CD4-positive, alpha-beta memory T cell (primary cell): Measurements from ENCODE around the gene MUC6. TPM values are rescaled to one million over a fixed set of nuclear protein-coding genes. Genes with fewer than 3 reads are reported as not detected.
A peak's percentile ranks its signal among the peaks of the same experiment; 100 is the strongest.

Experiments
- CTCF ChIA-PET: fragments of 350-600 bp; sonication (Branson Sonifier 250); formaldehyde crosslinking; loops from one replicate; lab custom pipeline; 2021; ENCODE audit warnings: inconsistent platforms; ENCODE audit not compliant: partially characterized antibody; lab: Charles Lee
- POLR2A ChIA-PET: fragments of 350-600 bp; sonication (Branson Sonifier 250); formaldehyde crosslinking; loops from one replicate; lab custom pipeline; 2021; ENCODE audit not compliant: partially characterized antibody; lab: Charles Lee
- DNase-seq, 5 donors: peaks; one replicate each; pipeline versions ENCODE4 v3.0.0 to v3.0.0-alpha.2; 2020 to 2022; ENCODE audit warnings: mixed read lengths in 1 of 5
- H3K27ac ChIP-seq: one replicate; pipeline ENCODE4 v1.7.0; 2013; ENCODE audit warnings: low read depth, low read length
- H3K27me3 ChIP-seq: 2 replicates; pipeline ENCODE4 v1.7.0; 2013; ENCODE audit warnings: mild to moderate bottlenecking, low read length, moderate library complexity; ENCODE audit not compliant: insufficient read depth
- H3K36me3 ChIP-seq: 2 replicates; pipeline ENCODE4 v1.7.0; 2013; ENCODE audit warnings: mild to moderate bottlenecking, low read length, moderate library complexity; ENCODE audit not compliant: insufficient read depth
- H3K4me1 ChIP-seq: 2 replicates; pipeline ENCODE4 v1.7.0; 2013; ENCODE audit warnings: mild to moderate bottlenecking, low read length, moderate library complexity; ENCODE audit not compliant: insufficient read depth
- H3K4me3 ChIP-seq, 2 donors: one replicate each; pipeline ENCODE4 v1.7.0; 2013; ENCODE audit warnings: low read length in 2 of 2, mild to moderate bottlenecking in 1 of 2
- H3K9me3 ChIP-seq, 2 donors: one replicate each; pipeline ENCODE4 v1.7.0; 2013; ENCODE audit warnings: low read length in 2 of 2, control low read depth in 1 of 2; ENCODE audit not compliant: control insufficient read depth in 1 of 2
- H3K27ac Mint-ChIP-seq, 7 donors: one replicate each; pipeline ENCODE4 v1.8.0; 2020 to 2021; ENCODE audit warnings: mixed read lengths in 7 of 7, mild to moderate bottlenecking in 6 of 7, inconsistent platforms in 3 of 7, moderate library complexity in 3 of 7
- H3K27me3 Mint-ChIP-seq, 2 donors: one replicate each; pipeline ENCODE4 v1.8.0; 2020 to 2021; ENCODE audit warnings: mixed read lengths in 2 of 2
- H3K36me3 Mint-ChIP-seq, 2 donors: one replicate each; pipeline ENCODE4 v1.8.0; 2020 to 2021; ENCODE audit warnings: mixed read lengths in 2 of 2, inconsistent platforms in 1 of 2, mild to moderate bottlenecking in 1 of 2
- H3K4me1 Mint-ChIP-seq, 4 donors: one replicate each; pipeline ENCODE4 v1.8.0; 2020 to 2021; ENCODE audit warnings: mixed read lengths in 4 of 4, mild to moderate bottlenecking in 1 of 4
- H3K4me3 Mint-ChIP-seq, 8 donors: one replicate each; pipeline ENCODE4 v1.8.0; 2020 to 2021; ENCODE audit warnings: mixed read lengths in 8 of 8, mild to moderate bottlenecking in 7 of 8, moderate library complexity in 6 of 8, inconsistent platforms in 3 of 8
- H3K9me3 Mint-ChIP-seq, 8 donors: one replicate each; pipeline ENCODE4 v1.8.0; 2020 to 2021; ENCODE audit warnings: mixed read lengths in 8 of 8, mild to moderate bottlenecking in 5 of 8, inconsistent platforms in 3 of 8, moderate library complexity in 1 of 8
- intact Hi-C: fragments of 100-400 bp; cut with micrococcal nuclease; formaldehyde crosslinking; loops from one replicate; pipeline ENCODE4 v1.15.1; 2023
- polyA plus RNA-seq, 2 donors: library from polyadenylated mRNA; unstranded; fragments of 300-500 nt; fragmentation: Illumina TruSeq; gene quantifications; one replicate each; pipeline ENCODE4 v1.2.3, GENCODE V29; 2021
- total RNA-seq, 2 experiments: library from RNA; stranded (reverse); gene quantifications; one replicate each; pipeline ENCODE4 v1.2.3, GENCODE V29; 2021

MUC6 gene
- total and polyA plus RNA-seq, 4 experiments from 2014 or later: 0.13 TPM; not detected in 3

DNA sequence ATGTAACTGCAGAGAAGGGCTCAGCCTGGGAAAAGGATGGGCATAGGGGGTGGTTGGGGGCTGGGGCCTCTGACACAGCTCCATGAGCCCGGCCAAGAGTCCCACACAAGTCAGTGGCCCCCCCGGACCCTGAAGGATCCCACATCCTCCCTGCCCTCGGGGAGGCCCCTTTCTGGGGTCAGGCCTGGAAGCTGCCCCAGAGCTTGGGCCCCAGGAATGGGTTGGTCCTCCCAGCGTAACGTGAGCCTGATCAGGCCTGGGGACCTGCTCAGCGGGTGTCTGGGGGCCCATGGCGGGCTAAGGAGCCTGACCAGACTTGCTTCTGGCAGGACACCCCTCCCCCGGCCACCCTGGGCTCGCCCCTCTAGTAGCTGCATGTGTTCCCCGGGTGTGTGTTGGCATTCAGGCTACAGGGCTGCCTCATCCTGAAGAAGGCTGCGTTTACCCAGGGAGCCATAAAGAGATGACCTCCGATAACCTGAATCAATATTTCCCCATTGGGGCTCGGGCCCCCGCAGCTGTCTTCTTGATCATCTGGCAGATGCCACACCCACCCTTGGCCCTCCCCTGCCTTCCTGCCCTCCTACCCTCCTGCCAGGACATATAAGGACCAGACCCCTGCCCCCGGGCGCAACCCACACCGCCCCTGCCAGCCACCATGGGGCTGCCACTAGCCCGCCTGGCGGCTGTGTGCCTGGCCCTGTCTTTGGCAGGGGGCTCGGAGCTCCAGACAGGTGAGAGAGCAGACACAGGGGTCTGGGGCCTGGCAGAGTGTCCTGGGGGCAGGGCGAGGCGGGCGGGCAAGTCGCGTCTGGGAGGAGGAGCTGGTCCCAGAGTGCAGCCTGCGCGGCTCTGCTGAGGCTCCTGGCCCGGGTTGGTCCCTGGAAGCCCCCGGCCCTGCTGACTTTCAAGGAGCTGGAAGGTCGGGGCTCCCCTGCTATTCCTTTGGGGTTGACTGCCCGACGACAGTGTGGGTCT lies 38.0 kb upstream of the MUC6 start, which contains the start of gene MUC2:
MUC2 (plus strand) TSS at position 631 of the 978 bp plus-strand sequence.
- Mint-ChIP-seq H3K4me1 (no peaks in the 10 kb centered on the region), H3K27ac (no peak within 1 kb of the TSS), H3K36me3 (no peaks in the 10 kb centered on the region), H3K27me3 (peaks cover 1% of the 10 kb centered on the region in 2 donors), H3K9me3 (peaks cover 0 to 3% (median 0%) of the 10 kb centered on the region in 8 donors), H3K4me3 (peak within 1 kb of the TSS in 1 of 8 donors; percentile 51)
- POLR2A ChIA-PET: no interaction called here
- Histone ChIP-seq H3K4me3 (no peak within 1 kb of the TSS), H3K36me3 (no peaks in the 10 kb centered on the region), H3K4me1 (no peaks in the 10 kb centered on the region), H3K27me3 (no peaks in the 10 kb centered on the region), H3K9me3 (no peaks in the 10 kb centered on the region), H3K27ac (no peak within 1 kb of the TSS)
- no peak for DNase-seq
- intact Hi-C loops: no loop called here
- CTCF ChIA-PET: no interaction called here

DNA sequence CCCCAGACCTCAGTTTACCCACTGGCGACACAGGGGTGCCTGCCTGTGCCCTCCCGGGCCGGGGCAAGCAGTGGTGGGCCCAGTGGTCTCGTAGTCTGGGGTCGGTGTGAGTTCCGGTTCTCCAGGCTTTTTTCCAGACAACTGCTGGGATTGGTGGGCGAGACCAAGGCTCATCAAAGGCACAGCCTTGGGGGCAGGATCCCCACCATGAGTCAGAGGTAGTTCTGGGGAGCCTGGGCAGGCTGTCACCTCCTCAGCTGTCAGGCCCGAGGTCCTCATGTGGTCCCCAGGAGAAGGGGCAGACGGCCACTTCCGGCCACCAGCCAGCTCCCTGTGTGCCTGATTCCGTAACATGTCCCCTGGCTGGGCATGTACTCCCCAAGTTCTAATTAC lies 37.3 kb upstream of the MUC6 start:
- Mint-ChIP-seq H3K36me3 (no peaks in the 10 kb centered on the region), H3K4me3 (no peak overlapping the region), H3K27me3 (peaks cover 1% of the 10 kb centered on the region in 2 donors), H3K27ac (no peak overlapping the region), H3K4me1 (no peaks in the 10 kb centered on the region), H3K9me3 (peaks cover 0 to 3% (median 0%) of the 10 kb centered on the region in 8 donors)
- intact Hi-C loops: no loop called here
- no peak for DNase-seq
- no peaks in the 10 kb centered on the region for H3K27me3 ChIP-seq
- H3K36me3 ChIP-seq: no peaks in the 10 kb centered on the region
- POLR2A ChIA-PET: no interaction called here
- no peaks in the 10 kb centered on the region for H3K9me3 ChIP-seq
- no peaks in the 10 kb centered on the region for H3K4me1 ChIP-seq
- H3K27ac ChIP-seq: no peak overlapping the region
- H3K4me3 ChIP-seq: no peak overlapping the region
- CTCF ChIA-PET: no interaction called here

DNA sequence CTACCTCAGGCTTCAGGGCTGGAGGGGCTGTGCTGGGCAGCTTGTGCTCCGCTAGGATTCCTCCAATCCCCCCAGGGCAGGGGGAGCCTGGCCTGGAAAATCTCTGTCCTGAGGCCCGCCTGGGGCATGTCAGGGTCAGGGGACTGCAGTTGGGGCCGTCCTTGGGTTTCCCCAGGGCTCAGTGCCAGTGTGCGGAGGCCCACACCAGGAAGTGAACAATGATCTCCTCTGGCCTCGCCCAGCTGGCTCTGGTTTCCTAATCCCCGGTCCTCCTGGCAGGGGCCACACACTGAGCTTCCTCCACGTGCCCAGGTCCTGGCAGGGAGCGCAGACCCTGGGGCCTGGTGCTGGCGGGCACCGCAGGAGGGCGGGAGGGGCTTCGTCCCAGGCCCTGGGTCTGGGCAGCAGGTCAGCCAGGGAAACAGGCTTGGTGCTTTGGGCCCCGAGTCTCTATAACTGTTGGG lies 36.8 kb upstream of the MUC6 start:
- Mint-ChIP-seq H3K27me3 (peaks cover 1% of the 10 kb centered on the region in 2 donors), H3K9me3 (peaks cover 0 to 3% (median 0%) of the 10 kb centered on the region in 8 donors), H3K4me1 (no peaks in the 10 kb centered on the region), H3K36me3 (no peaks in the 10 kb centered on the region), H3K4me3 (no peak overlapping the region), H3K27ac (no peak overlapping the region)
- Histone ChIP-seq H3K4me1 (no peaks in the 10 kb centered on the region), H3K27ac (no peak overlapping the region), H3K27me3 (no peaks in the 10 kb centered on the region), H3K4me3 (no peak overlapping the region), H3K36me3 (no peaks in the 10 kb centered on the region), H3K9me3 (no peaks in the 10 kb centered on the region)
- DNase-seq: no peak
- CTCF ChIA-PET: no interaction called here
- intact Hi-C loops: no loop called here
- POLR2A ChIA-PET: no interaction called here

DNA sequence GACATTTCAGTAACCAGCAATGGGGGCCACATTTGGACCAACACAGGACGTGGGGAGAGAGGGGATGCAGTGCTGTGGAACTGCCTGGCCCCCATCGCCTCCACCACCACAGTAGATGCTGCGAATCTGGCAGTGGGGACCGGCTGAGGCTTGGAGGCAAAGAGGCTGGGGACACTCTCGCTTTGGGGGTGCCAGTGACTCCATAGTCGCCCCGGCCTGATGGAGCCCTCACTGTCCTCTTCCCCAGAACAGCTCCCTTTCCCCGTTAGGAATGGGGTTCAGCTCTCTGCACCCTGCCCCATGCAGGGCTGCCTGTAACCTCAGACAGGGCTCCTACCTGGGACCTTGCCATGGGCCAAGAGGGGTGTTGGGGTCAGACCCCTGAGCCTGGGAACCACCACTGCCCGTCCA lies 36.3 kb upstream of the MUC6 start:
- Histone ChIP-seq H3K36me3 (no peaks in the 10 kb centered on the region), H3K4me1 (no peaks in the 10 kb centered on the region), H3K4me3 (no peak overlapping the region), H3K27ac (no peak overlapping the region), H3K9me3 (no peaks in the 10 kb centered on the region), H3K27me3 (no peaks in the 10 kb centered on the region)
- POLR2A ChIA-PET: no interaction called here
- intact Hi-C loops: no loop called here
- DNase-seq: no peak
- H3K36me3 Mint-ChIP-seq: no peaks in the 10 kb centered on the region
- H3K4me1 Mint-ChIP-seq: no peaks in the 10 kb centered on the region
- H3K27ac Mint-ChIP-seq: no peak overlapping the region
- H3K27me3 Mint-ChIP-seq: peaks cover 1 to 3% of the 10 kb centered on the region in 2 donors
- CTCF ChIA-PET: no interaction called here
- peaks cover 0 to 3% (median 0%) of the 10 kb centered on the region in 8 donors for H3K9me3 Mint-ChIP-seq
- H3K4me3 Mint-ChIP-seq: no peak overlapping the region

DNA sequence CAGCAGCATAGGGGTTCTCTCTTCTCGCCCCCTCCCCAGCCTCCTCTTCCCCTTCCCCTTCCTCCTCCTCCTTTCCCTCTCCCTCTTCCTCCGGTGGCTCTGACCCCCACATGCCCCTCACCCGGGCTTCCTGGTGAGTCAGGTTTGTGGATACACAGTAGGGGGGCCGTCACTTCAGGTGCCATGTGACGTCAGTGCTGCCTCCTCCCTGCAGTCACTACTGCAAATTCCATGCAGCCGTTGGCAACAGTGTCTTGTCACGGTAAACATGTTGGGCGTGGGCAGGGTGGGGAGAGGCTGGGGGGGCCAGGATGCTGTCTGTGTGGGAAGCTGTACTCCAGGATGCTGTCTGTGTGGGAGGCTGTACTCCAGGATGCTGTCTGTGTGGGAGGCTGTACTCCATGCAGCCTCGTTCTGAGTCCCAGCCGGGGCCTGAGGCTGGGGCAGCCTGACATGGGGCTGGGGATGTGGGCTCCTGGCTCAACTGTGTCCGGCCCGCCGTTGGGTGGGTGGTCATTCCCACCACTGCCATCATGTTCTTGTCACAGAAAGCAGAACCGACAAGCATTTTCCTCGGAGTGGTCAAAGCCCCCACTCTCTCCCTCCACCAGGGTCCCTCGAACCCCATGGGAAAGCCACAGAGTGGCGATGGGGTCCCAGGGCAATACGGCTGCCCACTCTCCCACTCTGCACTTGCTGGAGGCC lies 35.8 kb upstream of the MUC6 start:
- CTCF ChIA-PET: no interaction called here
- intact Hi-C loops: no loop called here
- Histone ChIP-seq H3K4me1 (no peaks in the 10 kb centered on the region), H3K4me3 (no peak overlapping the region), H3K9me3 (no peaks in the 10 kb centered on the region), H3K27me3 (no peaks in the 10 kb centered on the region), H3K27ac (no peak overlapping the region), H3K36me3 (no peaks in the 10 kb centered on the region)
- no peak overlapping the region for H3K27ac Mint-ChIP-seq
- H3K4me3 Mint-ChIP-seq: no peak overlapping the region
- H3K9me3 Mint-ChIP-seq: peaks cover 0 to 3% (median 0%) of the 10 kb centered on the region in 8 donors
- no peak for DNase-seq
- POLR2A ChIA-PET: no interaction called here
- H3K27me3 Mint-ChIP-seq: peaks cover 1 to 3% of the 10 kb centered on the region in 2 donors
- no peaks in the 10 kb centered on the region for H3K36me3 Mint-ChIP-seq
- no peaks in the 10 kb centered on the region for H3K4me1 Mint-ChIP-seq

DNA sequence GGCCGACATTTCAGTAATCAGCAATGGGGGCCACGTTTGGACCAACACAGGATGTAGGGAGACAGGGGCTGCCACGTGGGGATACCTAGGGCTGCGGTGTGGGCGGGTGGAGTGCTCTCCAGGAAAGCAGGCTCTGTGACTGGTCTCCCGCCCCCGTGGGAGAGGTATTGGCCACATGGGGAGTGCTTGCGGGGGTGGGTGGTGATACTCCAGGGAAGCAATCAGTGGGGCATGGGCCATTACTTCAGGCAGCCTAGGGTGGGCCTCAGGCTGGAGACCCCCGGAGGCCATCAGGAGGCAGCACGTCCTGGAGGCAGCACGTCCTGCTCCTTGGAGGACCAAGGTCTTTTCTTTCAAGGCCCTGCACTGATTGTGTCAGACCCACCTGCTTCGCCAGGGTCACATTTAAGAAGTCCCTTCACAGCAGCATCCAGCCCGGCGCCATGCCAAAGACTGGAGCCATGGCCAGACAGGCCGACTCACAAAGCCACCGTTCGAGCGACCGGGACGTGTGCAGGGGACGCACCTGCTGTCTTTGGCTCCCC lies 35.1 kb upstream of the MUC6 start:
- H3K36me3 ChIP-seq: no peaks in the 10 kb centered on the region
- ChIA-PET POLR2A (no interaction called here), CTCF (no interaction called here)
- H3K36me3 Mint-ChIP-seq: no peaks in the 10 kb centered on the region
- no peak for DNase-seq
- intact Hi-C loops: no loop called here
- no peak overlapping the region for H3K4me3 ChIP-seq
- H3K9me3 Mint-ChIP-seq: peaks cover 0 to 3% (median 0%) of the 10 kb centered on the region in 8 donors
- H3K27me3 ChIP-seq: no peaks in the 10 kb centered on the region
- H3K27ac ChIP-seq: no peak overlapping the region
- H3K4me1 ChIP-seq: no peaks in the 10 kb centered on the region
- H3K4me3 Mint-ChIP-seq: no peak overlapping the region
- no peaks in the 10 kb centered on the region for H3K4me1 Mint-ChIP-seq
- no peak overlapping the region for H3K27ac Mint-ChIP-seq
- no peaks in the 10 kb centered on the region for H3K9me3 ChIP-seq
- H3K27me3 Mint-ChIP-seq: peaks cover 2 to 3% of the 10 kb centered on the region in 2 donors
